Raji (cell line): ENCODE results near the gene KCNMA1.

ENCODE experiments used
- POLR2A ChIP-seq: IDR thresholded peaks from 2 replicates; pipeline ENCODE4 v1.6.1; 2011; ENCODE audit warnings: low read depth, low read length, control low read depth; ENCODE audit not compliant: insufficient read depth

The KCNMA1 gene

DNA sequence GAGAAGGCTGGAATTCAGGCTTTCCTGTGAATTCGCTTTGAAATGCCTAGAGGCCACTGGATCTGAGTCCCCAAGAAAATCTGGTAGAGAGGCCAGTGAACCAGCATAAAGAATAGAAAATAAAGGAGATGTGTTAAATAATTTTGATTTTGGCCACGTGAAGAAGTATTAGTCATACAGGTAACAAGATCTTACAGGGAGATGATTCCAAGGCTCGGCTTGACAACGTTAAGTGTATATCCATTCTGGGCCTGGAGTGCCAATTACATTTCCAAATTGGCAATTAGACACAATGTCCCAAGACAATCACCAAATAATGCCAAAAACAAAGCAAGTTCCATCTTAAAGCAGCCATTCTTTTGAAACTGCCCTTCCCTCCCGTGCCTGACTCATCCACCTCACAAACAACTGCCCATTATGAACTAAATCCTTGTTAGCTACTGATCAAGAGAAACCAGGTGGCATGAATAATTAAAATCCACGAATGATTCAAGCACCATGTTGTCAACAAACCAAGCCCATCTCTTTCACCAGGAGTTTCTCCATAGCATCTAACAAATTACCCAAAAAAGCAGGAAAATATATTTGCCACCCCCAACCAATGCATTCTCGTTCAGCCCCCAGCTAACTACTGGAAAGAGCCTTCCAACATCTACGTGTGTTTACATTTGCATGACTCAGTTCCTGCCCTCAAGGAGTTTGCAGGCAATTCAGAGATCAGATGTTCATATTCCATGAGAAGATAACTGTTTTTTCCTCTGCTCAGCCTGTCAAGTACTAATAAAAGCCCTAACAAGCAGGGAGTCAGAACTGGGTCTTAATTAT, 8.5 kb downstream of the KCNMA1 start:
- no peak for TF ChIP-seq POLR2A

- TF ChIP-seq POLR2A: no peak
These were observed 11.2 kb downstream of the KCNMA1 start for GRCh38 chr10:77626266-77626935.

- no peak for TF ChIP-seq POLR2A
These were observed 12.2 kb downstream of the KCNMA1 start for GRCh38 chr10:77625379-77625778.

- no peak for TF ChIP-seq POLR2A
These were observed 14.7 kb downstream of the KCNMA1 start for GRCh38 chr10:77622889-77623291.

- no peak for TF ChIP-seq POLR2A
These were observed 16.9 kb downstream of the KCNMA1 start for GRCh38 chr10:77620731-77621130.

DNA sequence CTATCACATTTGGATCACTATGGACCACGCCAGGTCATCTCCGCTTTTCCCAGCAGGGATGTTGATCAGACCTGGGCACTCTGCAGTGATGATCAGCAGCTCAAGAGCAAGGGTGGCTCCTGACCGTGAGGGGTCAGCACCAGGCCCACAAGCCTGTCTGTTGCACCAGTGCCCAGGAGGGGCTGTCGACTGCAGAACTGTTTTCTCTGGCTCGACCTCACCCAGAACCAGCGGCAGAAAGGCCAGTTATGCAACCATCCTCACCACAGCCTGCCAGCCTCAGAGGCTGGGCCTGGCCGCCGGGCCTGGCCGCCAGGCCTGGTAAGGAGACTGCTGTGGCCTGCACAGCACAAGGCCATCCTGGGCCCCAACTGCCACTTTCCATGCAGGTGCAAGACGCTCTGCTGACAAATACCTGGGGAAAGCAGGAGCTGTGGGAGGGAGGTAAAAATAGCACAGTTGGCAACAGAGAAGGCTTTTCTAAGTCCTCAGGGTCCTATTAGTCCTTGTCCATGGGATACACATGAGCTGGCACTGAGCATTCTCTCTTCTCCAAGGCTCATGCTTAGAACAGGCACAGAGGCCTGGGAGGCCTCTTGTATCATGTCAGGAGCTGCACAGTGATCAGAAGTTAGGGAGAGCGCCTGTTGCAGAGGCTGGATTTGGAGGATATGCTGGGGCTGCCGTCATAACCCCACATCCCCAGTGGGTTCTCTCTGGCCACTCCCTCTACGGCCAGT, 17.5 kb downstream of the KCNMA1 start:
- TF ChIP-seq POLR2A: no peak

GRCh38 chr10:77618117-77618516, 19.5 kb downstream of the KCNMA1 start:
- no peak for TF ChIP-seq POLR2A

GRCh38 chr10:77616766-77617165, 20.8 kb downstream of the KCNMA1 start:
- TF ChIP-seq POLR2A: no peak

DNA sequence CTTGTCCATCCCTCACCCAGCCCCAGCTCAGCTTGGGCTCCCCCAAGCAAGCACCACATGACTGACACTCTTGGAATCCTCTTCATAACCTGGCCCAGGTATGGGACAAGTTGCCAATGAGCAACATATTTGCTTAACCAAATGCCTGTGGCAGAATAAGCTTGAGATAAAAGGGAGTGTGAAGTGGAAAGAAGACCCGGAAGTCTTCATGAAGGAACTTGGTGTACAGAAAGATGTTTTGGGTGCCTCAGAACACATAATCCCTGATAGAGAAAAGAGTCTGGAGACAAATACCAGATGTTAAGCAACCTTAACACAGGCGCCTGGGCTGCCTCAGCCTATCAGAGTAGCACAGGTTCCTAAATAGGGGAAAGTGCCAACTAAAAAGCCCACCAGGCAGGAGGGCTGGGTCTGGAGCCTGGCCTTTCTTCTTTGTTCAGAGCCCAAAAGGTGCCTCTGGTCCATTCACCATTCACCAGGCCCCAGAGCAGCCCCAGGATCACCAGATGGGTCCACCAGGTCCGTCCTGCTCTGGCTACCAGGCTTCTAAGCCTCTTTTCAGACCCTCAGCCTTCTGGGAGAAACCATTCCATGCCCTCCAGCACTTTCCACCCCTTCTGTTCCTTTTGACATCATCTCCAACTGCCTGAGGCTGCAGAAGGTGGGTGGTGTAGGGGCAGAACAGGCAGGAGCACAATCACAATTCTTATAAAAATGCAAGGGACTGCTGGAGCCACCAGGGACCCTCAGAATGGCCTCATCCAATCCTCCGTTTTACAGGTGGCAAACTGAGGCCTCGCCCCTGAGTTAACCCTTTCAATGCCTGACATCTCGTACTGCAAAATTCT, 22.6 kb downstream of the KCNMA1 start:
- no peak for TF ChIP-seq POLR2A

GRCh38 chr10:77613476-77614130, 24.0 kb downstream of the KCNMA1 start:
- no peak for TF ChIP-seq POLR2A

DNA sequence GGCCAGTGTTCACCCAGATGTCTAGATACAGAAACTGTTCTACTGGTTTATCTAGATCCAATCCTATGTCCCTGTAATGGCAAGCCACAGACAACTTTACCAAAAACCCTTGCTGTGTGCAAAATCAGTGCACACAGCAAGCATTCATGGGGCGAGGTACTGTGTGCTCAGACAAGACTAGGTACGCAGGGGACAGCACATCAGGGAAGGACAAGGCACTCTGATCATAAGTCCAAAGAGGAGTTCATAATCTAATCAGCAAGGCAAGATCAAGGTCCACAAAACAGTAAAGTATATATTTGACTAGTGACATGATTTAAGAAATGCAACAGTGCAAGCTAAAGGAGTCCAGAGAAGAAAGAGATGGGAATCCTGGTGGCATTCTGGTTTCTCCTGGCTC, 25.9 kb downstream of the KCNMA1 start:
- TF ChIP-seq POLR2A: no peak

- TF ChIP-seq POLR2A: no peak
These were observed 26.4 kb downstream of the KCNMA1 start for GRCh38 chr10:77611221-77611620.

DNA sequence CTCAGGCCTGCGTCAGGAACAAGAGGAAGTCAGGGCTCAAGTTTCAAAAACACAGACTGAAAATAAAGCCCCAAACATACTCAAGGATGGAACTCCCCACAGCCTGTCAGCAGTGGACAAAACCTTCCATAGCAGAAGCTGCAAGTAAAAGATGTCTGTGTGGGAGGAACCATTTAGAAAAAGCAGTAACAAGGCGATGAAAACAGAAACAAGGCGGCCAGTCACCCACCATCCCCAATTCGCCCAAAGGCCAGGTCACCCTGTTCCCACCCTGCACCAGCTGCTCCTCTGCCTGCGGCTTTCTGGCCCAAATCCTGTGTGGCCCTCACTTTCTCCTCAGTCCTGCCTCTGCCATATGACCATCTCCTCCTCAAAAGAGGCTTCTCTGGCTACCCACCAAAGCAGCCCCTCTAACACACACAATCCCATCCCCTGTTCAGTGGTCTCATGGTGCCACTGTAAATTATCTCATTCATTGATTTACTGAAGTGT, 27.8 kb downstream of the KCNMA1 start:
- no peak for TF ChIP-seq POLR2A

DNA sequence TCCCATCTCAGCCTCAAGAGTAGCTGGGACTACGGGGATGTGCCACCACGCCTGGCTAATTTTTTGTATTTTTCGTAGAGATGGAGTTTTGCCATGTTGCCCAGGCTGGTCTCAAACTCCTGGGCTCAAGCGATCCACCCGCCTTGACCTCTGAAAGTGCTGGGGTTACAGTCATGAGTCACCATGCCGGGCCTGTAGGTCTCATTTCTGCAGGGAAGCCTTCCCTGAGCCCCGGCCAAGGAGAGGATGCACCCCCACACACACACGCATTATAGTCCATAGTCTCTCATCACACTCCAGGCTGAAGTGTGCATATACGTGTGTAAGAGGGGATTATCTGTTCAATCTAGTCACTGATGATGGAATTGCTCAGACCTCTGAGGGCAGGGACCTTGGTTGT, 29.3 kb downstream of the KCNMA1 start:
- TF ChIP-seq POLR2A: no peak

DNA sequence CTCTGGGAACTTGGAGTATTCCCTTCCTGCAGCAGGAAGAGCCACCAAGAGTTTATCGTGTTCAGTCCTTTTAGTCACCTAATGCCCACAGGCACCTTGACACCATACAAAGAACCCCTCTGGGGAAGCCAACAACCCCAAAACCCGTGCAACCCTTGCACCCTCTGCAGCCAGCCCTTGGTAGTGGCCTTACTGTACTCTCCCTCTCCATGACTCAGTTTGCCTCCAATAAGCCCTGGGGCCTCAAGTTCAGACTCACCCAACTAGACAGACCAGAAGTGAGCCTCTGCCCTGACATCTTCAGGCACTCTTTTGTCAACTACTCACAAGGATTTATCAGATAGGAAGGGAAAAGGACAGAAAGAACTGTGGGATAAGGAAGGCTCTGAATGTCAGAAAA, 30.9 kb downstream of the KCNMA1 start:
- no peak for TF ChIP-seq POLR2A

- TF ChIP-seq POLR2A: no peak
These were observed 32.1 kb downstream of the KCNMA1 start for GRCh38 chr10:77605466-77605865.
